Fibroblast of lung (primary cell): ENCODE results near the gene USP47.

Experiments used
- CTCF ChIP-seq, 2 donors: IDR thresholded peaks in 1 of 2; conservative IDR thresholded peaks in 1 of 2; 1 replicate in 1 of 2; 2 replicates in 1 of 2; pipeline ENCODE4 v1.5.1; 2011 to 2012; ENCODE audit warnings: low read length in 2 of 2, control low read depth in 1 of 2, inconsistent platforms in 1 of 2, low read depth in 1 of 2, mild to moderate bottlenecking in 1 of 2
- EZH2 ChIP-seq: IDR thresholded peaks from 2 replicates; pipeline ENCODE4 v1.5.1; 2012; ENCODE audit warnings: low read length, control low read depth, mild to moderate bottlenecking; ENCODE audit errors: missing control alignments

GRCh38 chr11:11929920-11930319 lies 88.1 kb downstream of the USP47 start:
- no peak for TF ChIP-seq CTCF (conservative IDR thresholded peaks at IDR 0.05 in 1 of 2, IDR thresholded peaks at IDR 0.05 in 1 of 2; ENCODE audit: low read depth in 1 of 2, low read length in 2 of 2)
- TF ChIP-seq EZH2, result no peak
